ENCODE data around the gene BRS3.

- peak; percentile 26; the same call in 1 of the 2 replicates for TF ChIP-seq CTCF (conservative IDR thresholded peaks at IDR 0.05; ENCODE audit: low read depth, low read length)
- TF ChIP-seq EZH2 (IDR thresholded peaks at IDR 0.05; ENCODE audit: low read length, unreplicated experiment) = no peak
- TF ChIP-seq EZH2phosphoT487 (IDR thresholded peaks at IDR 0.05; ENCODE audit: borderline replicate concordance, low read length) = no peak
Observed at GRCh38 chrX:136519069-136519468, 31.3 kb downstream of the BRS3 start.

Measured in PC-3 (cell line).